Measurements from ENCODE around the gene HEXIM2.

The HEXIM2 gene

DNA sequence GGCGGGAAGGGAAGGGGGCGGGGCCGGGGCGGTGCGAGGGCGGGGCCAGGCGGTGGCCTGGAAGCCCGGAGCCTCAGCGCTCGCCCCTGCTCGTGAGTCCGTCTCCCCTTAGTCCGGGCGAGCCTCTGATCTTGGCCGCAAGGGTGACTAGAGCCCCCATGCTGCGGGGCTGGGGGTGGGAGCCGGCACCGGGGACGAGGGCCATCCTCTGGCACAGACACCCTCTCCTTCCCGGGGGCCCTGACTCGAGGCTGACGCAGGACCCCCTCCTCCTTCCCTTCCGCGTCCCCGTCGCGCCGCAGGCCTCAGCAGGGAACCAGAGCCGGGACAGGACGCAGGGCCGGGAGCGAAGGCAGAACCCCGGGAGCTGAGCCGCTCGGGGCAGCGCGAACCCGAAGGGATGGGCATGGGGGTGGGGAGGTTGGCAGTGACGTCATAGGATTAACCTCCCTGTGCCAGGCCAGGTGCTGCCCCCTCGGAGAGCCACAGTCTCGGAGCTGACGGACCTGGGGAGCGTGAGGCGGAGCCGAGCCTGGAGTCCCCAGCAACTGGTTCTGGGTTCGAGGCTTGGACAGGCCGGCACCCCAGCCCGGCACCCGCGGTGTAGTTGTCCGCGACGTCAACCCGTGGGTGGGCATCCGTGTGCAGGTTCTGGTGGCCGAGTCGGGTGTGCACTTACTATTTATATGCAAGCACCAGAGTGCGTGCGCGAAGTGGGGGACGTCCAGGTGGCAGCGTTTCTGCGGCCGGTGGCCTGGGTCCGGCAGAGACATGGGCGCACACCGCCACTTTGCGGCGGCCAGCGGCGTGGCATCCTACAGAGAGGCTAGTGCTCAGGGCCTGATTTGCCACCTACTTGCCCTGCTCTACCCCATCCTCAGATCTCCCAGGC, 28.9 kb upstream of the HEXIM2 start:
- DNase-seq (ENCODE audit: low read depth): no peak
- TF ChIP-seq CTCF (IDR thresholded peaks at IDR 0.05; ENCODE audit: low read depth, low read length, missing control alignments): peak; percentile 92
- H3K4me3 ChIP-seq (ENCODE audit: low read depth, low read length): peak overlapping the region; percentile 67

DNA sequence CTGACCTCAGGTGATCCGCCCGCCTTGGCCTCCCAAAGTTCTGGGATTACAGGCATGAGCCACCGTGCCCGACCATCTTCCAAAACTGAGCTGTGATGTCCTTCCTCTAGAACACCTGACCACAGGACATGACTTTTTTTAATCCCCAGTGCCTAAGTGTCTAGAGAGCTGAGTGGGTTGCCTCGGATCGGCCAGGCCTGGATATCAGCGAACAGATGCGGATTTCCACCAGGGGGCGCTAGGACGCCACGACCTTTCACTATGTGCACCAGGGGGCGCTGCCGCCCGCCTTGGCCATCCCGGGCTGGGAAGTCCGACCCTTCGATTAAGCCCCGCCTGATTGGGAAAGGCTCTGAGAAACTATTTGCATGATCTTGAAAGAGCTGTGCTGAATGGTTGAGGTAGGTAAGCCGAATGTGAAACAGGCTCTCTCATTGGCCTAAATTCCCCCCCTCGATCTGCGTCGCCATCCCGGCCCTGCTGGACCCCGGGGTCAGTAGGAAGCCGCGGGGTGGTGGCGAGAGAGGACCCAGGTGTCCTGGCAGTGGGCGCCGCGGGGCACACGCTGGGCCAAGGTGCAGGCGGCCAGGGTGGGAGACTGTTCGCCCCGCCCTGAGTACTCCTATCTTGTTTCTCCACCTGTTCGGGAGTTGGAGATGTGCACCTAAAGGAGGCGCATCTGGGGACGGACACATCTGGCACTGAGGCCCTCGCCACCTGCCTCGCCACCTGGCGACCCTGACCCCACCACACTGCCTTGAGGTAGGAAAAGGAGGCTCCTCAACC, 26.3 kb upstream of the HEXIM2 start, which contains the start of gene ACBD4:
Gene ACBD4 (plus strand): TSS at position 496 of the 786 bp plus-strand sequence. CDS start 458 bp downstream, outside the sequence.
- peak within 1 kb of the TSS; percentile 87 for H3K4me3 ChIP-seq (ENCODE audit: low read depth, low read length)
- TF ChIP-seq CTCF (IDR thresholded peaks at IDR 0.05; ENCODE audit: low read depth, low read length, missing control alignments): peak; percentile 100
- DNase-seq (ENCODE audit: low read depth): peak; percentile 96

- no peak for TF ChIP-seq CTCF (IDR thresholded peaks at IDR 0.05; ENCODE audit: low read depth, low read length, missing control alignments)
- peak overlapping the region; percentile 87 for H3K4me3 ChIP-seq (ENCODE audit: low read depth, low read length)
Observed at GRCh38 chr17:45135978-45136791, 25.5 kb upstream of the HEXIM2 start.

GRCh38 chr17:45136846-45137560, 24.7 kb upstream of the HEXIM2 start:
- no peak overlapping the region for H3K4me3 ChIP-seq (ENCODE audit: low read depth, low read length)
- no peak for DNase-seq (ENCODE audit: low read depth)
- TF ChIP-seq CTCF (IDR thresholded peaks at IDR 0.05; ENCODE audit: low read depth, low read length, missing control alignments): no peak

More at GRCh38 chr17:45135978-45136791, 25.5 kb upstream of the HEXIM2 start:
- DNase-seq (ENCODE audit: low read depth): no peak

GRCh38 chr17:45137561-45138305, 23.9 kb upstream of the HEXIM2 start:
- no peak for TF ChIP-seq CTCF (IDR thresholded peaks at IDR 0.05; ENCODE audit: low read depth, low read length, missing control alignments)
- H3K4me3 ChIP-seq (ENCODE audit: low read depth, low read length): no peak overlapping the region
- no peak for DNase-seq (ENCODE audit: low read depth)
